Activated T-helper 1 cell treated with anti-CD3 and anti-CD28 coated beads, Interleukin-12 subunit alpha, Interleukin-12 subunit beta, Interleukin-2, Interleukin-4 antibody, amounts not matched to agents 30 ng/mL and 10 ng/mL and 1 ng/mL, durations not matched to agents 14 hours and 24 hours and 36 hours (primary cell): Measurements from ENCODE around the gene OR10A7. TPM values are rescaled to one million over a fixed set of nuclear protein-coding genes. Genes with fewer than 3 reads are reported as not detected.
"Not testable (repeated sequence)": the region's sequence is repeated elsewhere in the genome, so short reads cannot be mapped to it uniquely, and the experiment has no call there.

Experiments used
- DNase-seq: peaks from one replicate; pipeline ENCODE4 v3.0.0; 2021; ENCODE audit warnings: low spot score
- H3K27ac Mint-ChIP-seq: one replicate; pipeline ENCODE4 v1.8.0; 2021; ENCODE audit warnings: mild to moderate bottlenecking, mixed read lengths
- H3K27me3 Mint-ChIP-seq: one replicate; pipeline ENCODE4 v1.8.0; 2022; ENCODE audit warnings: mild to moderate bottlenecking, moderate library complexity, mixed read lengths; ENCODE audit not compliant: insufficient read depth
- H3K36me3 Mint-ChIP-seq: one replicate; pipeline ENCODE4 v1.8.0; 2021; ENCODE audit warnings: low read depth, mixed read lengths
- H3K4me1 Mint-ChIP-seq: one replicate; pipeline ENCODE4 v1.8.0; 2021; ENCODE audit warnings: low read depth, mixed read lengths
- H3K4me3 Mint-ChIP-seq: one replicate; pipeline ENCODE4 v1.8.0; 2021; ENCODE audit warnings: mild to moderate bottlenecking, moderate library complexity, mixed read lengths
- H3K9me3 Mint-ChIP-seq: one replicate; pipeline ENCODE4 v1.8.0; 2021; ENCODE audit warnings: mixed read lengths
- intact Hi-C: fragments of 100-400 bp; cut with micrococcal nuclease; formaldehyde crosslinking; loops from one replicate; pipeline ENCODE4 v1.15.1; 2024
- total RNA-seq: library from RNA; stranded (reverse); gene quantifications from 2 replicates; pipeline ENCODE4 v1.2.3, GENCODE V29; 2022

Gene OR10A7
- total RNA-seq, result not detected in 2 replicates

- Mint-ChIP-seq H3K27ac (no peak within 1 kb of the TSS), H3K4me3 (no peak within 1 kb of the TSS), H3K27me3 (peaks cover 2% of the 10 kb centered on the region), H3K4me1 (no peaks in the 10 kb centered on the region), H3K36me3 (no peaks in the 10 kb centered on the region), H3K9me3 (no peaks in the 10 kb centered on the region)
- no peak for DNase-seq
- intact Hi-C loops, result no loop called here
Measured at GRCh38 chr12:55220725-55221124, at the start of gene OR10A7. Gene OR10A7, plus strand, starts transcription at chr12:55221025. Its CDS starts 0 bp downstream, at chr12:55221025.

- no peaks in the 10 kb centered on the region for H3K36me3 Mint-ChIP-seq
- H3K27me3 Mint-ChIP-seq, result no peaks in the 10 kb centered on the region
- no peak overlapping the region for H3K27ac Mint-ChIP-seq
- DNase-seq, result no peak
- no peak overlapping the region for H3K4me3 Mint-ChIP-seq
- H3K4me1 Mint-ChIP-seq, result no peaks in the 10 kb centered on the region
- intact Hi-C loops, result no loop called here
- H3K9me3 Mint-ChIP-seq, result no peaks in the 10 kb centered on the region
Measured at GRCh38 chr12:55171445-55171844, 49.4 kb upstream of the OR10A7 start.

GRCh38 chr12:55171846-55172245 is 49.0 kb upstream of the OR10A7 start:
- H3K4me3 Mint-ChIP-seq, H3K9me3 Mint-ChIP-seq, H3K27me3 Mint-ChIP-seq, DNase-seq, H3K4me1 Mint-ChIP-seq, H3K27ac Mint-ChIP-seq, H3K36me3 Mint-ChIP-seq, intact Hi-C loops: not testable (repeated sequence)

GRCh38 chr12:55172686-55173085 is 48.1 kb upstream of the OR10A7 start:
- Mint-ChIP-seq H3K27me3 (no peaks in the 10 kb centered on the region), H3K4me1 (no peaks in the 10 kb centered on the region), H3K27ac (no peak overlapping the region), H3K9me3 (no peaks in the 10 kb centered on the region), H3K4me3 (no peak overlapping the region), H3K36me3 (no peaks in the 10 kb centered on the region)
- intact Hi-C loops, result no loop called here
- no peak for DNase-seq

- intact Hi-C loops, result no loop called here
- H3K4me1 Mint-ChIP-seq, result no peaks in the 10 kb centered on the region
- DNase-seq, result no peak
- H3K27me3 Mint-ChIP-seq, result peaks cover 2% of the 10 kb centered on the region
- H3K27ac Mint-ChIP-seq, result no peak overlapping the region
- no peaks in the 10 kb centered on the region for H3K36me3 Mint-ChIP-seq
- no peak overlapping the region for H3K4me3 Mint-ChIP-seq
- no peaks in the 10 kb centered on the region for H3K9me3 Mint-ChIP-seq
Measured at GRCh38 chr12:55173456-55173855, 47.4 kb upstream of the OR10A7 start.

- Mint-ChIP-seq H3K27me3 (peaks cover 8% of the 10 kb centered on the region), H3K9me3 (no peaks in the 10 kb centered on the region), H3K27ac (no peak overlapping the region), H3K36me3 (no peaks in the 10 kb centered on the region), H3K4me3 (no peak overlapping the region), H3K4me1 (no peaks in the 10 kb centered on the region)
- intact Hi-C loops, result no loop called here
- DNase-seq, result no peak
Measured at GRCh38 chr12:55188573-55188972, 32.3 kb upstream of the OR10A7 start.

GRCh38 chr12:55188974-55189556 is 31.8 kb upstream of the OR10A7 start:
- H3K9me3 Mint-ChIP-seq, result no peaks in the 10 kb centered on the region
- intact Hi-C loops, result loop anchor here (1.0 kb wide), 3 partner anchors 430 to 548 kb away; no protein-coding TSS in a partner anchor
- H3K4me1 Mint-ChIP-seq, result no peaks in the 10 kb centered on the region
- peaks cover 11% of the 10 kb centered on the region for H3K27me3 Mint-ChIP-seq
- peak; percentile 33 for DNase-seq
- H3K27ac Mint-ChIP-seq, result no peak overlapping the region
- H3K4me3 Mint-ChIP-seq, result no peak overlapping the region
- H3K36me3 Mint-ChIP-seq, result no peaks in the 10 kb centered on the region

GRCh38 chr12:55194382-55194781 is 26.4 kb upstream of the OR10A7 start:
- intact Hi-C loops, result no loop called here
- Mint-ChIP-seq H3K27me3 (peaks cover 12% of the 10 kb centered on the region), H3K27ac (no peak overlapping the region), H3K4me1 (no peaks in the 10 kb centered on the region), H3K4me3 (no peak overlapping the region), H3K9me3 (no peaks in the 10 kb centered on the region), H3K36me3 (no peaks in the 10 kb centered on the region)
- DNase-seq, result no peak

- intact Hi-C loops, result no loop called here
- DNase-seq, result no peak
- Mint-ChIP-seq H3K27me3 (peaks cover 2% of the 10 kb centered on the region), H3K9me3 (no peaks in the 10 kb centered on the region), H3K4me1 (no peaks in the 10 kb centered on the region), H3K27ac (no peak overlapping the region), H3K36me3 (no peaks in the 10 kb centered on the region), H3K4me3 (no peak overlapping the region)
Measured at GRCh38 chr12:55226523-55226922, 5.7 kb downstream of the OR10A7 start.

GRCh38 chr12:55227643-55228042 is 6.8 kb downstream of the OR10A7 start:
- no peaks in the 10 kb centered on the region for H3K36me3 Mint-ChIP-seq
- intact Hi-C loops, result no loop called here
- no peak overlapping the region for H3K4me3 Mint-ChIP-seq
- no peak overlapping the region for H3K27ac Mint-ChIP-seq
- H3K4me1 Mint-ChIP-seq, result no peaks in the 10 kb centered on the region
- no peak for DNase-seq
- no peaks in the 10 kb centered on the region for H3K9me3 Mint-ChIP-seq
- H3K27me3 Mint-ChIP-seq, result peaks cover 6% of the 10 kb centered on the region

- Mint-ChIP-seq H3K4me1 (no peaks in the 10 kb centered on the region), H3K4me3 (no peak within 1 kb of the TSS), H3K36me3 (no peaks in the 10 kb centered on the region), H3K9me3 (no peaks in the 10 kb centered on the region), H3K27me3 (peaks cover 2% of the 10 kb centered on the region), H3K27ac (no peak within 1 kb of the TSS)
- DNase-seq, result no peak
- intact Hi-C loops, result no loop called here
Measured at GRCh38 chr12:55244309-55244708, 23.5 kb downstream of the OR10A7 start, which contains the start of gene OR6C74. Gene OR6C74, plus strand, starts transcription at chr12:55244609. Its CDS starts 2,679 bp downstream, at chr12:55247288.

GRCh38 chr12:55246159-55246558 is 25.3 kb downstream of the OR10A7 start:
- Mint-ChIP-seq H3K27me3 (peaks cover 2% of the 10 kb centered on the region), H3K4me1 (no peaks in the 10 kb centered on the region), H3K4me3 (no peak overlapping the region), H3K9me3 (no peaks in the 10 kb centered on the region), H3K36me3 (no peaks in the 10 kb centered on the region), H3K27ac (no peak overlapping the region)
- intact Hi-C loops, result no loop called here
- DNase-seq, result no peak

- H3K27me3 Mint-ChIP-seq, result peaks cover 1% of the 10 kb centered on the region
- H3K36me3 Mint-ChIP-seq, result no peaks in the 10 kb centered on the region
- H3K4me1 Mint-ChIP-seq, result no peaks in the 10 kb centered on the region
- no peaks in the 10 kb centered on the region for H3K9me3 Mint-ChIP-seq
- no peak for DNase-seq
- H3K4me3 Mint-ChIP-seq, result no peak overlapping the region
- intact Hi-C loops, result no loop called here
- H3K27ac Mint-ChIP-seq, result no peak overlapping the region
Measured at GRCh38 chr12:55250944-55251343, 30.1 kb downstream of the OR10A7 start.

GRCh38 chr12:55253281-55253680 is 32.5 kb downstream of the OR10A7 start:
- Mint-ChIP-seq H3K36me3 (no peaks in the 10 kb centered on the region), H3K27ac (no peak overlapping the region), H3K9me3 (no peaks in the 10 kb centered on the region), H3K27me3 (no peaks in the 10 kb centered on the region), H3K4me1 (no peaks in the 10 kb centered on the region), H3K4me3 (no peak overlapping the region)
- intact Hi-C loops, result no loop called here
- no peak for DNase-seq
